CD4-positive, alpha-beta memory T cell (primary cell): ENCODE data around the gene STX18. TPM values are rescaled to one million over a fixed set of nuclear protein-coding genes. Genes with fewer than 3 reads are reported as not detected.

ENCODE experiments used
- CTCF ChIA-PET: fragments of 350-600 bp; sonication (Branson Sonifier 250); formaldehyde crosslinking; loops from one replicate; lab custom pipeline; 2021; ENCODE audit warnings: inconsistent platforms; ENCODE audit not compliant: partially characterized antibody; lab: Charles Lee
- POLR2A ChIA-PET: fragments of 350-600 bp; sonication (Branson Sonifier 250); formaldehyde crosslinking; loops from one replicate; lab custom pipeline; 2021; ENCODE audit not compliant: partially characterized antibody; lab: Charles Lee
- DNase-seq, 5 donors: peaks; one replicate each; pipeline versions ENCODE4 v3.0.0 to v3.0.0-alpha.2; 2020 to 2022; ENCODE audit warnings: mixed read lengths in 1 of 5
- H3K27ac ChIP-seq: one replicate; pipeline ENCODE4 v1.7.0; 2013; ENCODE audit warnings: low read depth, low read length
- H3K27me3 ChIP-seq: 2 replicates; pipeline ENCODE4 v1.7.0; 2013; ENCODE audit warnings: mild to moderate bottlenecking, low read length, moderate library complexity; ENCODE audit not compliant: insufficient read depth
- H3K36me3 ChIP-seq: 2 replicates; pipeline ENCODE4 v1.7.0; 2013; ENCODE audit warnings: mild to moderate bottlenecking, low read length, moderate library complexity; ENCODE audit not compliant: insufficient read depth
- H3K4me1 ChIP-seq: 2 replicates; pipeline ENCODE4 v1.7.0; 2013; ENCODE audit warnings: mild to moderate bottlenecking, low read length, moderate library complexity; ENCODE audit not compliant: insufficient read depth
- H3K4me3 ChIP-seq, 2 donors: one replicate each; pipeline ENCODE4 v1.7.0; 2013; ENCODE audit warnings: low read length in 2 of 2, mild to moderate bottlenecking in 1 of 2
- H3K9me3 ChIP-seq, 2 donors: one replicate each; pipeline ENCODE4 v1.7.0; 2013; ENCODE audit warnings: low read length in 2 of 2, control low read depth in 1 of 2; ENCODE audit not compliant: control insufficient read depth in 1 of 2
- H3K27ac Mint-ChIP-seq, 7 donors: one replicate each; pipeline ENCODE4 v1.8.0; 2020 to 2021; ENCODE audit warnings: mixed read lengths in 7 of 7, mild to moderate bottlenecking in 6 of 7, inconsistent platforms in 3 of 7, moderate library complexity in 3 of 7
- H3K27me3 Mint-ChIP-seq, 2 donors: one replicate each; pipeline ENCODE4 v1.8.0; 2020 to 2021; ENCODE audit warnings: mixed read lengths in 2 of 2
- H3K36me3 Mint-ChIP-seq, 2 donors: one replicate each; pipeline ENCODE4 v1.8.0; 2020 to 2021; ENCODE audit warnings: mixed read lengths in 2 of 2, inconsistent platforms in 1 of 2, mild to moderate bottlenecking in 1 of 2
- H3K4me1 Mint-ChIP-seq, 4 donors: one replicate each; pipeline ENCODE4 v1.8.0; 2020 to 2021; ENCODE audit warnings: mixed read lengths in 4 of 4, mild to moderate bottlenecking in 1 of 4
- H3K4me3 Mint-ChIP-seq, 8 donors: one replicate each; pipeline ENCODE4 v1.8.0; 2020 to 2021; ENCODE audit warnings: mixed read lengths in 8 of 8, mild to moderate bottlenecking in 7 of 8, moderate library complexity in 6 of 8, inconsistent platforms in 3 of 8
- H3K9me3 Mint-ChIP-seq, 8 donors: one replicate each; pipeline ENCODE4 v1.8.0; 2020 to 2021; ENCODE audit warnings: mixed read lengths in 8 of 8, mild to moderate bottlenecking in 5 of 8, inconsistent platforms in 3 of 8, moderate library complexity in 1 of 8
- intact Hi-C: fragments of 100-400 bp; cut with micrococcal nuclease; formaldehyde crosslinking; loops from one replicate; pipeline ENCODE4 v1.15.1; 2023
- polyA plus RNA-seq, 2 donors: library from polyadenylated mRNA; unstranded; fragments of 300-500 nt; fragmentation: Illumina TruSeq; gene quantifications; one replicate each; pipeline ENCODE4 v1.2.3, GENCODE V29; 2021
- total RNA-seq, 2 experiments: library from RNA; stranded (reverse); gene quantifications; one replicate each; pipeline ENCODE4 v1.2.3, GENCODE V29; 2021

STX18 gene
- total and polyA plus RNA-seq, 4 experiments from 2014 or later, result 25.6 to 34.5 (median 31.2) TPM

DNA sequence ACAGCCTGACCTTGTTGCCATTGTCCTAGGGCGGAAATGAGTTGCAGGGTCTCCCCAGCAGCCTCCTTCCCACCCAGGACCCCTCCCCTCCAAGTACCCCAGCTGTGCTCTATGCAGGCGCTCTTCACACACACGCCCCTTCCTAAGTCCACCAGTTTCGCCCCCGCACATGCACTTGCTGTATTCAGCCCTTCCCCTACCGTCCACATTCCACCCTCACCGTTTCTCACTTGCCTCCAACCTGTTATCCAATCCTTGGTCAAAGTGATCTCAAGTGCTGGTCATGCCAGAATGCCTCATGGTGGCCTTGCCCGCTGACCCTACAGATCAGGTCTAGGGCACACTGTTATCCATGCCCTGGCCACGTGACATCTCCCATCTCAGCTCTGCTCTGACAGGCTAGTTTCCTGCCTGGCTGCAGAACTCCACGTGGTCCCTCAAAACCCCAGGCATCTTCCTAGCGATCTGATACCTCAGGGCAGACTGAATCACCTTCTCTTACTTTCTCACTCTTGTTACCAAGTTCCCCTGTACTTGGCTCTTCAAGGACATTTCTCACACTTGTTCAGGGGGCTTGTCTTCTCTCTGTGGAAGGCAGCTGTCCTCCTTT lies 115.2 kb downstream of the STX18 start:
- intact Hi-C loops, result no loop called here
- Histone ChIP-seq H3K4me1 (no peaks in the 10 kb centered on the region), H3K27ac (no peak overlapping the region), H3K4me3 (no peak overlapping the region), H3K9me3 (no peaks in the 10 kb centered on the region), H3K27me3 (no peaks in the 10 kb centered on the region), H3K36me3 (peaks cover 11% of the 10 kb centered on the region)
- Mint-ChIP-seq H3K36me3 (peaks cover 13 to 41% of the 10 kb centered on the region in 2 donors), H3K27ac (peak overlapping the region in 2 of 7 donors; percentile 13 to 57), H3K9me3 (no peaks in the 10 kb centered on the region), H3K27me3 (no peaks in the 10 kb centered on the region), H3K4me1 (peaks cover 5 to 14% (median 7%) of the 10 kb centered on the region in 4 donors), H3K4me3 (no peak overlapping the region)
- ChIA-PET POLR2A (interaction anchor here (1.9 kb wide), 1 partner anchor 36 kb away, joined by 8 read pairs; no protein-coding TSS in a partner anchor), CTCF (interaction anchor here (6.4 to 6.5 kb wide), 2 partner anchors 8 to 175 kb away, joined by 34 to 35 read pairs; no protein-coding TSS in a partner anchor)
- DNase-seq, result no peak

DNA sequence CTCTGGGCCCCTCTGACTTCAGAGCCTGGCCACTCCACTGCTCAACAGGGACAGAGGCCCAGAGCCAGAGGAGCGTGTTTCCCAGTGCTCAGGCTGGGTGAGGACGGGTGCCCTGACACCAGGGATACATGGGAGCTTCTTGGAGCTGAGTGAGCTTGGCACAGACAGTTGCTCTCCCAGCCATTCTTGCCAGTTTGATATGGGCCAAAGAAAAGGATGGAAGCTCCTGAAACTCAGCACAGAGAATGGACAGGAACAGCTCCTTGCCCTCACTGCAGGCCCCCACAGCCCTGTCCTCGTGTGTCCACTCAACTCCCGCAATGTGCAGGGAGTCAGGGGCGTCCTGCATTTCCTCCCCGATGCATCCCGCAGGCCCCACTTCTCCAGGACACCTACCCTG lies 116.2 kb downstream of the STX18 start:
- Mint-ChIP-seq H3K4me1 (peaks cover 4 to 16% (median 7%) of the 10 kb centered on the region in 4 donors), H3K9me3 (no peaks in the 10 kb centered on the region), H3K4me3 (no peak overlapping the region), H3K27me3 (no peaks in the 10 kb centered on the region), H3K36me3 (peaks cover 22 to 50% of the 10 kb centered on the region in 2 donors), H3K27ac (peak overlapping the region in 1 of 7 donors; percentile 51)
- Histone ChIP-seq H3K4me3 (no peak overlapping the region), H3K27ac (no peak overlapping the region), H3K4me1 (no peaks in the 10 kb centered on the region), H3K36me3 (peaks cover 15% of the 10 kb centered on the region), H3K9me3 (no peaks in the 10 kb centered on the region), H3K27me3 (no peaks in the 10 kb centered on the region)
- CTCF ChIA-PET, result interaction anchor here (0.7 to 6.4 kb wide), 2 partner anchors 7 to 11 kb away, joined by 3 to 34 read pairs; no protein-coding TSS in a partner anchor
- intact Hi-C loops, result no loop called here
- no peak for DNase-seq
- POLR2A ChIA-PET, result interaction anchor here (1.9 kb wide), 1 partner anchor 37 kb away, joined by 8 read pairs; no protein-coding TSS in a partner anchor

DNA sequence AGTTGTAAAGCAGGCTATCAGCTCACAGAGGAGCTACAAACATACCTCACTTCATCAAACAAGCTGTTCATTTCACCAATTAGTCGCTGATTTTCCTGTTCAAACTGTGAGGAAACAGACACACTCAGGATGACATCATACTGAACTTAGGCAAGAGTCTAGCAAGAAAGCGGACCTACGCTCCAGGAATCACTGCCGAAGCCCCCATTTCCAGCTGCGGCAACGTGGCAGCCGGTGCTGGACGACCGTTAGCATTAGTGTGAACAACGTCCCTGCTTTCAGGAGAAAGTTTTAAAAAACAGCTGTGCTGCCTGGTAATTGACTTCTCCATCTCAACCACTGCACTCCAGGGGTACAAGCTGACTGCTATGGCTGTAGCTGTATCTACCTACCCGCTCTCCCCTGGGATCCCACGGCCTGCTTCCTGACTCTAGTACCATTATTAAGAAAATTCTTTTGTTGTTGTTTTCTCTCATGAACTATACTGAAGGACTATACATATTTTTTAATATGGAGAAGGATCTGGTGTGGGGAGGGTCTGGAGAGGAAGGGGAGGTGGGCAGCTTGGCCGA lies 116.6 kb downstream of the STX18 start:
- Histone ChIP-seq H3K9me3 (no peaks in the 10 kb centered on the region), H3K27ac (no peak overlapping the region), H3K4me1 (no peaks in the 10 kb centered on the region), H3K4me3 (no peak overlapping the region), H3K27me3 (no peaks in the 10 kb centered on the region), H3K36me3 (peaks cover 20% of the 10 kb centered on the region)
- H3K9me3 Mint-ChIP-seq, result no peaks in the 10 kb centered on the region
- H3K27ac Mint-ChIP-seq, result peak overlapping the region in 1 of 7 donors; percentile 76
- H3K4me1 Mint-ChIP-seq, result peaks cover 1 to 12% (median 4%) of the 10 kb centered on the region in 4 donors
- no peaks in the 10 kb centered on the region for H3K27me3 Mint-ChIP-seq
- ChIA-PET CTCF (interaction anchor here (0.7 to 1.3 kb wide), 4 partner anchors 8 to 174 kb away, joined by 3 to 5 read pairs (median 4); no protein-coding TSS in a partner anchor), POLR2A (interaction anchor here (1.9 kb wide), 1 partner anchor 37 kb away, joined by 8 read pairs; no protein-coding TSS in a partner anchor)
- H3K36me3 Mint-ChIP-seq, result peaks cover 27 to 48% of the 10 kb centered on the region in 2 donors
- DNase-seq, result no peak
- H3K4me3 Mint-ChIP-seq, result no peak overlapping the region
- intact Hi-C loops, result no loop called here

DNA sequence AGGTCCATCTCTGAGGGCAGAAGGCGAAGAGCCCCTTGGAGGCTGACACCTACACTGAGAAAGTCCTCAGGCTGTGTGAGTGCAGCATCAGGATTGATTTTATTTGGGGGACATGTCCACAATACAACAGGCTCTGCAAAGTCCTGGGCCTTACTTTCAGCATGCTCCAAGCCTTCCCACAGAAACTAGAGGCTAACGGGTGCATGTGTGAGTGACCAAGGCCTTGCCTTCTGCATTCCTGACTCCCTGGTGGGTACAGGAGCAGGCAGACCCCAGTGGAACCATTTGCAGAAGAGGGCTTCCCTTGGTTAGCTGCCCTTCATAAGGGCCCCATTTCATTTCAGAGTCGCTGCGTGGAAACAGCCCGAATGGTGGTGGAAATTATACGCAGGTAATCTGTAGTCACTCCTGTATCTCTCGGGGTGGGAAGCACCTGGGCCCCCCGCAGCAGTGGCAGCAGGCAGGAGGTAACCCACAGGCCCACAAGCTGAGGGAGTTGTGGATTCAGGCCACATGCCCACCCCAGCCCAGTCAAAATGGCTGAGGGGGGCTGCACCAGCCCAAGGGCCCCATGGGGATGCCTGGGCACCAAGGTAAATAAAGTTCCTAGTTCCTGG lies 117.2 kb downstream of the STX18 start:
- CTCF ChIA-PET, result interaction anchor here (0.7 to 1.3 kb wide), 4 partner anchors 9 to 173 kb away, joined by 3 to 5 read pairs (median 4); no protein-coding TSS in a partner anchor
- Mint-ChIP-seq H3K4me1 (peaks cover 4 to 17% (median 9%) of the 10 kb centered on the region in 4 donors), H3K36me3 (peaks cover 33 to 54% of the 10 kb centered on the region in 2 donors), H3K27ac (peak overlapping the region in 2 of 7 donors; percentile 41 to 76), H3K27me3 (no peaks in the 10 kb centered on the region), H3K4me3 (no peak overlapping the region), H3K9me3 (no peaks in the 10 kb centered on the region)
- H3K27ac ChIP-seq, result no peak overlapping the region
- no peaks in the 10 kb centered on the region for H3K27me3 ChIP-seq
- POLR2A ChIA-PET, result interaction anchor here (1.8 to 1.9 kb wide), 2 partner anchors 38 kb away, joined by 5 to 8 read pairs; partner anchors contain the start of gene NSG1
- no peaks in the 10 kb centered on the region for H3K9me3 ChIP-seq
- H3K4me1 ChIP-seq, result peaks cover 6% of the 10 kb centered on the region
- no peak overlapping the region for H3K4me3 ChIP-seq
- DNase-seq, result no peak
- H3K36me3 ChIP-seq, result peaks cover 23% of the 10 kb centered on the region
- intact Hi-C loops, result no loop called here

DNA sequence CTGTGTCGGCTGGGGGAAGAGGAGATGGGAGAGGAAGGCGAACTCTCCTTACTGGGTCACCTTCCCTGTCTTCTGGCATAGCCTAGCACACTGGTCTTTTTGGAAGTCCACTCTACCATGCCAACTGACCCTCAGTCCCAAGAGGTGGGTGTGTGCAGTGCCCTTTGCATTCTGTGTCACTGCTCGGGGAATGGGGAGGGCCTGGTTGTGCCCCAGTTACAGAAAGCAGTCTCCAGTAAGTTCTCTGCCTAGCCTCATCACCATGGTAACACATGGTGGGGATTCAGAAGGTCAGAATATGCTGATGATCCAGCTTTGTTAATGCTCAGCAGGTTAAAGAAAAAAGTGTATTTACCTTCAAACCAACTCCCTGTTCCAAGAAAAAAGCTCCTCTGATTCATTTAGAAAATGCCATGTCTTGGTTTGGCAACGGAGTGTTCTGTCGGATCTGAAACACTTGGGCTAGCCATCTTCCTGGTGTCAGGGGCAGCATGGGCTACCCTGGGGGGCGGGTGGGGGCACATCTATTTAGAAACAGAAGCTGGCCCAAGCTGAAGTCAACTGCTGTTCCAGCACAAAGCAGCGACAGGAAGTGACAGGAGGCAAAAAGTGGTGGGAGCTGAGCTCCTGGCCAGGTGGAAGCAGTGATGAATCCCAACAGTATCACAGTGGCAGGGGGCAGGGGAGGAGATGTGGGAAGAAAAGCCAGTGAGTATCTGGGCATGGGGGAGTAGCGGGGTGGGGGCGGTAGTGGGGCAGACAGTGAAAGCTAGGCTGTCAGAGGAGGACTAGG lies 117.9 kb downstream of the STX18 start:
- Histone ChIP-seq H3K9me3 (no peaks in the 10 kb centered on the region), H3K27ac (no peak overlapping the region), H3K4me1 (peaks cover 13% of the 10 kb centered on the region), H3K4me3 (no peak overlapping the region), H3K27me3 (no peaks in the 10 kb centered on the region), H3K36me3 (peaks cover 22% of the 10 kb centered on the region)
- intact Hi-C loops, result no loop called here
- H3K27me3 Mint-ChIP-seq, result no peaks in the 10 kb centered on the region
- peaks cover 10 to 24% (median 16%) of the 10 kb centered on the region in 4 donors for H3K4me1 Mint-ChIP-seq
- H3K4me3 Mint-ChIP-seq, result no peak overlapping the region
- DNase-seq, result no peak
- peaks cover 38 to 60% of the 10 kb centered on the region in 2 donors for H3K36me3 Mint-ChIP-seq
- ChIA-PET POLR2A (interaction anchor here (0.9 to 1.8 kb wide), 2 partner anchors 37 to 164 kb away, joined by 3 to 5 read pairs; partner anchors contain the start of gene NSG1), CTCF (interaction anchor here (0.8 to 1.3 kb wide), 4 partner anchors 8 to 172 kb away, joined by 3 to 8 read pairs (median 4); no protein-coding TSS in a partner anchor)
- H3K27ac Mint-ChIP-seq, result peak overlapping the region in 3 of 7 donors; percentile 5 to 41 (median 36)
- no peaks in the 10 kb centered on the region for H3K9me3 Mint-ChIP-seq

DNA sequence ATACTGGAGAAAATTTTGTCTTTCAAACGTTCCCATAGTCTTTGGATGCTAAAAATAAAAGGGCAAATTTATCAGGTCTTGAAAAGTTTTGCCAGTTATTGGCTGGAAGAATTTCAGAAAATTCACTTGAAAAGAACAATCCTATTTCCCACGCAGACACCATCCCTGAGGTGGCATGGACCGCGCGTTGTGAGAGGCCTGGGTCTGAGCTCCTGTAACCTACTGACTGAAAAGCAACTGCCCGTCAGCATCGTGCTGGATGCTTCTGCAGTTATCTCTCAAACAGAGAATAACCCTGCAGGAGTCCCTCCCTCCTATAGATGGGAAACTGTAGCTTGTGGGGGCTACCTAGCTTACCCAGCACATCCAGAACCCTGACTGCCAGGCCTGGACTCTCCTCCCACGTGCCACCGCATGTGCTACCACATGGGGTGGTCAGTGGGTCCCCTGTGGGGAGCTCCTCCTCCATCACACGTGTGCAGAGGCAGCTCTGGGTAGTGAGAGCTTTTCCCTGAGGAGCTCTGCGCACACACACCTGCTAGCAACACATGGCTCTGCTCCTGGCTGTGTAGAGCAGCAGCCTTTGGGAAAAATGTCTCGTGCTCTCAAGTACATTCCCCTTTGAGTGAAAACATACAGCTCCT lies 118.9 kb downstream of the STX18 start:
- Mint-ChIP-seq H3K27me3 (no peaks in the 10 kb centered on the region), H3K9me3 (no peaks in the 10 kb centered on the region), H3K36me3 (peaks cover 39 to 70% of the 10 kb centered on the region in 2 donors), H3K27ac (peak overlapping the region in 2 of 7 donors; percentile 5 to 10), H3K4me3 (no peak overlapping the region), H3K4me1 (peaks cover 18 to 34% (median 25%) of the 10 kb centered on the region in 4 donors)
- H3K27ac ChIP-seq, result no peak overlapping the region
- H3K4me3 ChIP-seq, result no peak overlapping the region
- DNase-seq, result no peak
- H3K4me1 ChIP-seq, result peaks cover 22% of the 10 kb centered on the region
- H3K9me3 ChIP-seq, result no peaks in the 10 kb centered on the region
- no peaks in the 10 kb centered on the region for H3K27me3 ChIP-seq
- intact Hi-C loops, result no loop called here
- ChIA-PET CTCF (interaction anchor here (0.6 to 1.3 kb wide), 2 partner anchors 9 to 84 kb away, joined by 3 to 8 read pairs; no protein-coding TSS in a partner anchor), POLR2A (interaction anchor here (0.9 to 1.8 kb wide), 2 partner anchors 36 to 39 kb away, joined by 3 to 5 read pairs; partner anchors contain the start of gene NSG1)
- peaks cover 22% of the 10 kb centered on the region for H3K36me3 ChIP-seq
